Upper lobe of right lung (tissue), 1 donor: Measurements from ENCODE around the gene UBE2N. TPM values are rescaled to one million over a fixed set of nuclear protein-coding genes. Genes with fewer than 3 reads are reported as not detected.

Experiments used
- ATAC-seq: fragments of 200-7000 bp; cut with Tn5 transposase; one replicate; pipeline ENCODE4 v1.9.1; 2020; ENCODE audit warnings: mild to moderate bottlenecking, moderate library complexity
- DNase-seq: peaks from one replicate; pipeline ENCODE4 v3.0.0-alpha.2; 2020
- H3K27ac ChIP-seq: fragments of 200-600 bp; one replicate; pipeline ENCODE4 v1.8.0; 2022
- H3K27me3 ChIP-seq: fragments of 200-600 bp; one replicate; pipeline ENCODE4 v1.8.0; 2022; ENCODE audit warnings: mild to moderate bottlenecking
- H3K36me3 ChIP-seq: fragments of 200-600 bp; one replicate; pipeline ENCODE4 v1.8.0; 2022
- H3K4me1 ChIP-seq: fragments of 200-600 bp; one replicate; pipeline ENCODE4 v1.8.0; 2022
- H3K4me3 ChIP-seq: fragments of 200-600 bp; one replicate; pipeline ENCODE4 v1.8.0; 2022; ENCODE audit warnings: mild to moderate bottlenecking
- H3K9me3 ChIP-seq: fragments of 200-600 bp; one replicate; pipeline ENCODE4 v1.8.0; 2022
- intact Hi-C: fragments of 100-400 bp; cut with DNase I; formaldehyde crosslinking; loops from one replicate; pipeline ENCODE4 v1.11.0; 2022
- total RNA-seq: library from RNA; stranded (reverse); fragmentation: NEBNext Ultra II Directional; extraction: Animal tissue kit (Norgen Biotek cat#: 25700); gene quantifications from one replicate; pipeline ENCODE4 v1.2.1, GENCODE V29; 2021
- TF ChIP-seq, protein P1 (sequence below): fragments of 200-600 bp; IDR thresholded peaks from one replicate; pipeline ENCODE4 v1.8.0; 2022; ENCODE audit warnings: antibody characterized with exemption
- donor health status: DM: no; HTN: yes; CAD: no; lungs with severe emphysema.

The UBE2N gene
- total RNA-seq, 1 donor from 2014 or later, result 65.9 TPM

DNA sequence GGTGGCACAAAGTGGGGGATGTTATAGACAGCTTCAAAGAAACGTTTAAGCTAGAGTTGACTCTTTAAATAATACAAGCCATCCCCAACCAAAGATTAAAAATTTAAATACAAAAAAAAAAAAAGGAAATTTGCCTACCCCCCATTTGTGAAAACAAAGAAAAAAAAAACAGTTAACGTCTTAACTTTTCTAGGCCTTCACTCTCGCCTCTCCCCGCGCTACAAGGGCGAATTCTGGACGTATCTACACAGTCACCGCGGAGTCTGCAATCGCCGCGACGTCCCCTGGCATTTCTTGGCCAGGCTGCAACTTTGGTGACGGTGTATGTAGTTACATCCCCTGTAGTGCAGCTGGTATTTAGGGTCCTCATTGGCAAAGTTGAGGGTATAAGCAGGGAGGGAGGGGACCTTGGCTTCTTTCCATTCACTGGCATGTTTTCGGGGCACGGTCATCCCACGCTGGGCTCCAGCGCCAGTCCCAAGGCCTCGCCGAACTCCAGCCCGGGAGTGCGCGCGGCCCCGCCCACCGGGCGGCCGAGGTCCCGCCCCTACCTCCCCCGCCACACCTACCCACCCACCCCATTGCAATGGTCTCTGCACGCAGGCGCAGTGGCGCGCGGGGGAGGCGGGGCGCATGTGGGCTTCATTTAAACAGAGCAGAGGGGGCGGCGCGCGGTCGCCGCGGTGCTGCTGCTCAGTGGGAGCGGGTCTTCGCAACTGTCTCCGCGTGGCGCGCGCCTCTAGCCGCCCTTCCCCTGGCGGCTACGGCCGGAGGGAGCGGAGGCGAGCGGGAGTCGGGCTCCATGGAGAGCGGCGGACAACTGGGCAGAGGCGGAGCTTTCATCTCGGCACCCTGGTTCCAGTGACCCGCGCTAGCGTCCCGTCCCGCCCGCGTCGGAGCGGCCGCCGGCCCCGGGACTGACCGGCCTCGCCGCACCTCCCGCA lies 64.2 kb downstream of the UBE2N start, which contains the start of gene NUDT4:
TSS of gene NUDT4 (plus strand) at position 674 of the 944 bp plus-strand sequence. CDS start 398 bp downstream, outside the sequence.
- H3K9me3 ChIP-seq, result no peaks in the 10 kb centered on the region
- DNase-seq, result peak; percentile 99
- peak; percentile 95 for ATAC-seq
- H3K27ac ChIP-seq, result peak within 1 kb of the TSS; percentile 95
- H3K4me1 ChIP-seq, result peaks cover 66% of the 10 kb centered on the region
- H3K4me3 ChIP-seq, result peak within 1 kb of the TSS; percentile 96
- H3K36me3 ChIP-seq, result no peaks in the 10 kb centered on the region
- intact Hi-C loops, result no loop called here
- H3K27me3 ChIP-seq, result no peaks in the 10 kb centered on the region
- TF ChIP-seq, protein P1, sequence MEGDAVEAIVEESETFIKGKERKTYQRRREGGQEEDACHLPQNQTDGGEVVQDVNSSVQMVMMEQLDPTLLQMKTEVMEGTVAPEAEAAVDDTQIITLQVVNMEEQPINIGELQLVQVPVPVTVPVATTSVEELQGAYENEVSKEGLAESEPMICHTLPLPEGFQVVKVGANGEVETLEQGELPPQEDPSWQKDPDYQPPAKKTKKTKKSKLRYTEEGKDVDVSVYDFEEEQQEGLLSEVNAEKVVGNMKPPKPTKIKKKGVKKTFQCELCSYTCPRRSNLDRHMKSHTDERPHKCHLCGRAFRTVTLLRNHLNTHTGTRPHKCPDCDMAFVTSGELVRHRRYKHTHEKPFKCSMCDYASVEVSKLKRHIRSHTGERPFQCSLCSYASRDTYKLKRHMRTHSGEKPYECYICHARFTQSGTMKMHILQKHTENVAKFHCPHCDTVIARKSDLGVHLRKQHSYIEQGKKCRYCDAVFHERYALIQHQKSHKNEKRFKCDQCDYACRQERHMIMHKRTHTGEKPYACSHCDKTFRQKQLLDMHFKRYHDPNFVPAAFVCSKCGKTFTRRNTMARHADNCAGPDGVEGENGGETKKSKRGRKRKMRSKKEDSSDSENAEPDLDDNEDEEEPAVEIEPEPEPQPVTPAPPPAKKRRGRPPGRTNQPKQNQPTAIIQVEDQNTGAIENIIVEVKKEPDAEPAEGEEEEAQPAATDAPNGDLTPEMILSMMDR, result no peak

DNA sequence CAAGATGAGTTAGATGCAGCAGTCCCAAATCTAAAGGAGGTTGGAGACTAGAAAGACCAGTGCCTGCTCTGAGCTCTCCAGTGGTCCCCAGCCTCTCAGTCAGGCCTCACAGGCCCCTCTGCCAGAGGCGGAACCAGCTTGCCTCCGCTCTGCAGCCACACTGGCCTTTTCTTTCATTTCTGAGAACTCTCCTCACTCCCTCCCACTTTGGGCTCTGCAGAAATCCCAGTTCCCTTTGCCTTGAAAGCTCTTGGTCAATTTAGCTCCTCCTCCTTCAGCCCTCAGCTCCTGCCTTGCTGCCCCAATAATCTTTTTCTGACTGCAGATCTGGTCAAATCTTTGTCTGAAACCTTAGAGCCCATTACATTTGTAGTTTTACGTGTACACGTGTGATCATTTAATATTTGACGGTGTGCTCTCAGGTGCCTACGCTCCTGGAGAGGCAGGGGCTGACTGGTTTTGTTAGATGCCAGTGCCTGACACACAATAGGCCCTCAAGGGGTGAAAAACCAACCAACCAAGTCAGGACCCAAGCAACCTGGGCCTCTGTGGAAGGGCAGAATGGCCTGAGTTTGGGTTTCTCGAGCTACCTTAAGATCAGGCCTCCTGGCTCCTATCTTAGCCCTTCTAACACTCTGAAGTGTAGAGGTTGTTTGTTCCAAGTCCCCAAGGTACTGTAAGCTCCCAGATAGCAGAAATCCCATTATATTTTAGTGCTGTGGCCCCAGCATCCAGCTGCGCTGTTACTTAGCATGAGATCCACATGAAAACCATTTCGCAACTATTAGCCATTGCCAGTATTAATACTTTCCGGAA lies 65.1 kb downstream of the UBE2N start:
- intact Hi-C loops, result no loop called here
- H3K9me3 ChIP-seq, result no peaks in the 10 kb centered on the region
- peak overlapping the region; percentile 95 for H3K27ac ChIP-seq
- H3K4me1 ChIP-seq, result peaks cover 57% of the 10 kb centered on the region
- H3K36me3 ChIP-seq, result no peaks in the 10 kb centered on the region
- DNase-seq, result peak; percentile 75
- peak; percentile 53 for ATAC-seq
- H3K27me3 ChIP-seq, result no peaks in the 10 kb centered on the region
- TF ChIP-seq, protein P1, result no peak
- H3K4me3 ChIP-seq, result peak overlapping the region; percentile 96

DNA sequence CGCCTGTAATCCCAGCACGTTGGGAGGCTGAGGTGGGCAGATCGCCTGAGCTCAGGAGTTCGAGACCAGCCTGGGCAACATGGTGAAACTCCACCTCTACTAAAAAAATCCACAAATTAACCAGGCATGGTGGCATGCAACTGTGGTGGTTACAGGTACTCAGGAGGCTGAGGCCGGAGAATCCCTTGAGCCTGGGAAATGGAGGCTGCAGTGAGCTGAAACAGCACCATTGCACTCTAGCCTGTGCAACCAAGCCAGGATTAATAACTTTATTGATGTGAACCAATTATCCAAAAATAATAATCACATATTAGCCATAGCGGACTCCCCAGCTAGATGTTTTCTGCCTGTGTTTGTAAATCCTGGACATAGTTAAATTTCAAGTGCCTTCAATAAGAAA lies 65.8 kb downstream of the UBE2N start:
- Histone ChIP-seq H3K4me3 (peak overlapping the region; percentile 96), H3K27ac (peak overlapping the region; percentile 95), H3K9me3 (no peaks in the 10 kb centered on the region), H3K4me1 (peaks cover 49% of the 10 kb centered on the region), H3K27me3 (no peaks in the 10 kb centered on the region), H3K36me3 (no peaks in the 10 kb centered on the region)
- no peak for ATAC-seq
- DNase-seq, result no peak
- TF ChIP-seq, protein P1, result no peak
- intact Hi-C loops, result no loop called here

DNA sequence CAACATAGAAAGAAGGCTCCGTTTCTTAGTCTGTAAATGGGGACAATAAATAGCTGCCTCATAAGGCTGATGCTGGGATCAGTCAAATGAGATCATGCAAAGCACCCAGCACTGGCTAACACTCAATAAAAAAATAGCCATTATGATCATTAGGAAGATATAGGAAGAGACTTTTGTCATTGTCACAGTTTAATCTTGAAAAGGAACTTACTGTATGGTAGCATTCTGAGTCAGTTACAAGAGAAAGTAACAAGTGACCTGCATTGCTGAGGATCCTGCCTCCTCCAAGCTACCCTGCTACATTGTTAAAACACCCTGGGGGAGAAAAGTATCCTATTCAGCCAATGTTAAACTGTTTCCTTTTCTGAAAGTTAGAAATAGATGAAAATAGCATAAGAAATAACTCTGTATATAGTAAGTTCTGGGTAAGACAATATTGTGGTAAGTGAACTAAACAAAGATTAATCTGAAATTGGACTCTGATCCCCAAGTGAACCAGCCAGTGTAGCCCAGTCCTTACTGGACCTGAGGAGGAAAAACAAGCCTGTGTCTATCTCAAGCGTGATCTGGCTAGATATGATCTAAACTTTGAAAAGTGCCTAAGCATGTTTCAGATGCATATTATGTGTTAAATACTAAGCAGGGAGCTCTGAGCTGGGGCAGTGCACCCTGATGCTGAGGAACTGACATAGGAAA lies 67.6 kb downstream of the UBE2N start:
- no peak for DNase-seq
- TF ChIP-seq, protein P1, result no peak
- Histone ChIP-seq H3K4me3 (no peak overlapping the region), H3K27ac (no peak overlapping the region), H3K4me1 (peaks cover 35% of the 10 kb centered on the region), H3K36me3 (no peaks in the 10 kb centered on the region), H3K27me3 (no peaks in the 10 kb centered on the region), H3K9me3 (no peaks in the 10 kb centered on the region)
- intact Hi-C loops, result no loop called here
- no peak for ATAC-seq

DNA sequence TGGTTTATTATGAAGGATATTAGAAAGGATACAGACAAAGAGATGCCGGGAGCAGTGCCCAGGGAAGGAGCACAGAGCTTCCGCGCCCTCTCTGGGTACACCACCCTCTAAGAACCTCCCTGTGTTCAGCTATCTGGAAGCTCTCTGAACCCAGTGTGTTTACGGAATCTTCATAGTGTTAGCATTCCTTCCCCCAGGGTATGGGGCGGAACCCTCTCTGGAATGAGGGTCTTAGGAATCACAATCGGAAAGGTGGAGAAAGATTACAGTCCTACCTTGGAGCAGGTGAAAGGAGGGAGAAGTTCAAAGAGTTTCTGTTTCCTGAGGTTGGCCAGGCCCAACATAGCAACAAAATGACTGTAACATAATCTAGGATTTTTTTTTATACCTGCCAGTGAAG lies 70.8 kb downstream of the UBE2N start:
- H3K4me1 ChIP-seq, result peaks cover 25% of the 10 kb centered on the region
- no peak for DNase-seq
- no peak overlapping the region for H3K4me3 ChIP-seq
- no peak overlapping the region for H3K27ac ChIP-seq
- TF ChIP-seq, protein P1, result no peak
- no peaks in the 10 kb centered on the region for H3K36me3 ChIP-seq
- intact Hi-C loops, result no loop called here
- no peaks in the 10 kb centered on the region for H3K9me3 ChIP-seq
- ATAC-seq, result no peak
- H3K27me3 ChIP-seq, result no peaks in the 10 kb centered on the region
